ENCODE measurements around the gene AKAP17A. TPM values are rescaled to one million over a fixed set of nuclear protein-coding genes. Genes with fewer than 3 reads are reported as not detected.
A peak's percentile ranks its signal among the peaks of the same experiment; 100 is the strongest.

The AKAP17A gene
- total RNA-seq, 1 donor from 2014 or later: 34.3 TPM

DNA sequence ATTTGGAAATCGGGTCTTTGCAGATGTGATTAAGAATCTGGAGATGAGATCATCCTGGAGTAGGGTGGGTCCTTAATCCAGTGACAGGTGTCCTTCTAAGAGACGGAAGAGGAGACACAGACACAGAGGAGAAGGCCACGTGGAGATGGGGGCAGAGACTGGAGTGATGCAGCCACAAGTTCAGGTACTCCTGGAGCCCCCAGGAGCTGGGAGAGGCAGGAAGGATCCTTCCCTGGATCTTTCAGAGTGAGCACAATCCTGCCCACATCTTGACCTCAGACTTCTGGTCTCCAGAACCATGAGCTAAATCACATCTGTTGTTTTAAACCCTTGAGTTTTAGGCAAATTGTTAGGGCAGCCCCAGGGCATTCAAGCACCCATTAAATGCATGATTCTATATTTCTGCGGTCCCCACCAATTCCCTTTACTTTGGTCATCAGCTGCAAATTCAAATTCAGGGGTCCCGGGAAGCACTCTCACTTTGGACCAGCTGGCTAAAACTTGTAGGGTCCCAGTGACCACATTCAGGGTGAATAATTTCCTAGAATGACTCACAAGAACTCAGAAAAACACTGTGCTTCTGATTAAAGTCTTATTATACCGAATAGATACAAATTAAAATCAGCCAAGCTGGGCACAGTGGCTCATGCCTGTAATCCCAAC is 12.8 kb upstream of the AKAP17A start:
- Mint-ChIP-seq H3K27ac (ENCODE audit: unreplicated experiment) (no peak overlapping the region), H3K4me1 (ENCODE audit: low read depth) (peaks cover 8% of the 10 kb centered on the region), H3K4me3 (ENCODE audit: unreplicated experiment) (no peak overlapping the region), H3K27me3 (ENCODE audit: low read depth) (no peaks in the 10 kb centered on the region), H3K9me3 (ENCODE audit: low read depth) (no peaks in the 10 kb centered on the region), H3K36me3 (ENCODE audit: low read depth) (no peaks in the 10 kb centered on the region)
- TF ChIP-seq, protein P1, sequence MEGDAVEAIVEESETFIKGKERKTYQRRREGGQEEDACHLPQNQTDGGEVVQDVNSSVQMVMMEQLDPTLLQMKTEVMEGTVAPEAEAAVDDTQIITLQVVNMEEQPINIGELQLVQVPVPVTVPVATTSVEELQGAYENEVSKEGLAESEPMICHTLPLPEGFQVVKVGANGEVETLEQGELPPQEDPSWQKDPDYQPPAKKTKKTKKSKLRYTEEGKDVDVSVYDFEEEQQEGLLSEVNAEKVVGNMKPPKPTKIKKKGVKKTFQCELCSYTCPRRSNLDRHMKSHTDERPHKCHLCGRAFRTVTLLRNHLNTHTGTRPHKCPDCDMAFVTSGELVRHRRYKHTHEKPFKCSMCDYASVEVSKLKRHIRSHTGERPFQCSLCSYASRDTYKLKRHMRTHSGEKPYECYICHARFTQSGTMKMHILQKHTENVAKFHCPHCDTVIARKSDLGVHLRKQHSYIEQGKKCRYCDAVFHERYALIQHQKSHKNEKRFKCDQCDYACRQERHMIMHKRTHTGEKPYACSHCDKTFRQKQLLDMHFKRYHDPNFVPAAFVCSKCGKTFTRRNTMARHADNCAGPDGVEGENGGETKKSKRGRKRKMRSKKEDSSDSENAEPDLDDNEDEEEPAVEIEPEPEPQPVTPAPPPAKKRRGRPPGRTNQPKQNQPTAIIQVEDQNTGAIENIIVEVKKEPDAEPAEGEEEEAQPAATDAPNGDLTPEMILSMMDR (IDR thresholded peaks at IDR 0.05): no peak
- no peak for DNase-seq (ENCODE audit: low spot score)

DNA sequence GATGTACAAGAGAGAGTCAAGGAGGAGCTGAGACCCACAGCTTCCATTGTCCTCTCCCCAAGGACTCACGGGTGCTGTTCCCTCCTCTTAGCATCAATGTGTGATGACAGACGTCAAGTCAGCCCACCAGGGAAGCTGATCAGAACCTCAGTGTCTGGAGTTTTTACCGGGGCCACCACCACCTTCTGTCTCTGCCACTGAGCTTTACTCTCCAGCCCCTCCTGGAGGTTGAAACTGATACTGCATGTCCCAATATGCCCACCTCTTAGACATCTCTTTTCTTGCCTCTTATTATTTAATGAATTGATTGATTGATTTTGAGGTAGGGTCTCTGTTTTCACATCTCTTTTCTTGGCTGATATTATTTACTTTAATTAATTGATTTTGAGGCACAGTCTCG is 10.3 kb upstream of the AKAP17A start:
- no peak overlapping the region for H3K27ac Mint-ChIP-seq (ENCODE audit: unreplicated experiment)
- H3K27me3 Mint-ChIP-seq (ENCODE audit: low read depth): no peaks in the 10 kb centered on the region
- H3K4me3 Mint-ChIP-seq (ENCODE audit: unreplicated experiment): no peak overlapping the region
- TF ChIP-seq, protein P1 (IDR thresholded peaks at IDR 0.05): peak; percentile 85
- no peaks in the 10 kb centered on the region for H3K9me3 Mint-ChIP-seq (ENCODE audit: low read depth)
- H3K4me1 Mint-ChIP-seq (ENCODE audit: low read depth): peaks cover 8% of the 10 kb centered on the region
- DNase-seq (ENCODE audit: low spot score): no peak
- H3K36me3 Mint-ChIP-seq (ENCODE audit: low read depth): no peaks in the 10 kb centered on the region

DNA sequence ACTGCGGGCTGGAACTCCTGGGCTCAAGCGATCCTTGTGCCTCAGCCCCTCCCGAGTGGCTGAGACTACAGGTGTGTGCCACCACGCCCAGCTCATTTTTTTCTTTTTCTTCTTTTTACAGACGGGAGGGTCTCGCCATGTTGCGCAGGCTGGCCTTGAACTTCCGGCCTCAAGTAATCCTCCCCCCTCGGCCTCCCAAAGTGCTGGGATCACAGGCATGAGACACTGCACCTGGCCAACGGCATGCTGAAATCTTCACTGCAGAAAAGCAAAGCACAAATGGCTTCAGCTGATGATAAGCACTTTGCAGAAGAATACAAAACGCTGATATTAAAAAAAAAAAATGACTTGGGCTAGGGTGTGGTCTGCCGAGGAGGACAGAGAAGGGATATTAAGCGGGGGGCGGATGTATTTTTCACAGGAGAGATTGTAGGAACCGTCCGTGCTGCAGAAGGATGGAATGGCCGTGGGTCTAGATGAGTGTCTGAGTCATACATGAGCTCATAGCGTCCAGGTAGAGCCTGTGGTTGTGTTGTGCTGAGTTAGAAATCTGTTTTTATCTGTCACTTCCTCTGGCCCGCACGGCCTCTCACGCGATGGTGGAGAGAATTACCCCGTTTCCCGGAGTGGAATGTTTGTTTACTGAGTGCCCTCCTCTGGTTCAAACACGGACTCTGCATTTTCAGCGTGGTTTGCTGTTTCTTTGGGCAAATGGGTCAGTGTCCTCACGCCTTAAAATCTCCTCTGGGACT is 8.5 kb upstream of the AKAP17A start:
- DNase-seq (ENCODE audit: low spot score): no peak
- TF ChIP-seq, protein P1 (IDR thresholded peaks at IDR 0.05): no peak
- H3K27me3 Mint-ChIP-seq (ENCODE audit: low read depth): no peaks in the 10 kb centered on the region
- peak overlapping the region; percentile 19 for H3K4me3 Mint-ChIP-seq (ENCODE audit: unreplicated experiment)
- H3K9me3 Mint-ChIP-seq (ENCODE audit: low read depth): no peaks in the 10 kb centered on the region
- H3K27ac Mint-ChIP-seq (ENCODE audit: unreplicated experiment): peak overlapping the region; percentile 57
- H3K36me3 Mint-ChIP-seq (ENCODE audit: low read depth): no peaks in the 10 kb centered on the region
- peaks cover 8% of the 10 kb centered on the region for H3K4me1 Mint-ChIP-seq (ENCODE audit: low read depth)

GRCh38 chrX:1584237-1585011 is 7.0 kb upstream of the AKAP17A start:
- Mint-ChIP-seq H3K36me3 (ENCODE audit: low read depth) (no peaks in the 10 kb centered on the region), H3K4me3 (ENCODE audit: unreplicated experiment) (no peak overlapping the region), H3K9me3 (ENCODE audit: low read depth) (no peaks in the 10 kb centered on the region), H3K27me3 (ENCODE audit: low read depth) (no peaks in the 10 kb centered on the region), H3K4me1 (ENCODE audit: low read depth) (peaks cover 8% of the 10 kb centered on the region), H3K27ac (ENCODE audit: unreplicated experiment) (no peak overlapping the region)
- TF ChIP-seq, protein P1 (IDR thresholded peaks at IDR 0.05): no peak
- no peak for DNase-seq (ENCODE audit: low spot score)

DNA sequence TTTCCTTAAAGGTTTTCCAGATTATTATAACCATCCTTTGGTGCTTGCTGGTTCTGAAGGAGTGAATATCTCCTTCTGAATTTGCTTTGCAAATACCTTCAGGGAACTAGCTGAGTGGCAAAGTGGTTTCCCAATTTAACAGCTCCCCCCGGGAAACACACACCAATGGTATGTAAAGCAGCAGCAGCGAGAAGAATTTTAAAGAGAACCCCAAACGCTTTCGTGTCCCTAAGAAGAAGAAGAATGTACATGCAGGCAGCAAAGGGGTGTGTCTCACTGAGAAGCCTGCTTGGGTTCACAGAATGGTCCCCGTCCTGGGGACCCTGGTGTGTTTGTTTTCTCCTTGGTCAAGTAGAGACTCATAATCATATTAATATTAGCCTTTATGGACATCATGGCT is 4.2 kb upstream of the AKAP17A start:
- Mint-ChIP-seq H3K36me3 (ENCODE audit: low read depth) (no peaks in the 10 kb centered on the region), H3K4me1 (ENCODE audit: low read depth) (peaks cover 8% of the 10 kb centered on the region), H3K4me3 (ENCODE audit: unreplicated experiment) (no peak overlapping the region), H3K9me3 (ENCODE audit: low read depth) (no peaks in the 10 kb centered on the region), H3K27ac (ENCODE audit: unreplicated experiment) (no peak overlapping the region), H3K27me3 (ENCODE audit: low read depth) (no peaks in the 10 kb centered on the region)
- TF ChIP-seq, protein P1 (IDR thresholded peaks at IDR 0.05): no peak
- DNase-seq (ENCODE audit: low spot score): no peak

All from chondrocyte (in vitro differentiated cells).